MM.1S (cell line): Measurements from ENCODE around the gene RPS3A.

Experiments used
- CTCF ChIP-seq: fragments of 300-600 bp; sonication (generic); IDR thresholded peaks from 2 replicates; pipeline ENCODE4 v1.5.1; 2016; ENCODE audit warnings: antibody characterized with exemption, low read length, mixed read lengths
- EZH2 ChIP-seq: fragments of 300-600 bp; sonication (generic); optimal IDR thresholded peaks from 2 replicates; pipeline ENCODE3; 2017; ENCODE audit warnings: low read depth, mild to moderate bottlenecking, antibody characterized with exemption, low read length, mixed read lengths
- EZH2phosphoT487 ChIP-seq: fragments of 300-600 bp; sonication (generic); IDR thresholded peaks from 2 replicates; pipeline ENCODE4 v1.6.1; 2018; ENCODE audit warnings: antibody characterized with exemption, low read length

GRCh38 chr4:151144329-151145072 lies 45.1 kb downstream of the RPS3A start:
- no peak for TF ChIP-seq EZH2
- no peak for TF ChIP-seq CTCF
- TF ChIP-seq EZH2phosphoT487, result no peak
